HUES64 (cell line): Measurements from ENCODE around the gene PIGC.

Source experiments
- H3K27ac ChIP-seq: 2 replicates; pipeline ENCODE4 v1.7.0; 2013; ENCODE audit warnings: low read depth, low read length, inconsistent platforms
- H3K27me3 ChIP-seq: 2 replicates; pipeline ENCODE4 v1.6.1; 2013; ENCODE audit warnings: mild to moderate bottlenecking, low read length; ENCODE audit not compliant: insufficient read depth
- H3K36me3 ChIP-seq: 2 replicates; pipeline ENCODE4 v1.6.1; 2013; ENCODE audit warnings: mild to moderate bottlenecking, low read length; ENCODE audit not compliant: insufficient read depth
- H3K4me1 ChIP-seq: 2 replicates; pipeline ENCODE4 v1.6.1; 2013; ENCODE audit warnings: mild to moderate bottlenecking, low read length, moderate library complexity; ENCODE audit not compliant: insufficient read depth
- H3K4me3 ChIP-seq: 2 replicates; pipeline ENCODE4 v1.5.1; 2013; ENCODE audit warnings: mild to moderate bottlenecking, low read length, moderate library complexity
- H3K9ac ChIP-seq: 2 replicates; pipeline ENCODE4 v1.6.1; 2013; ENCODE audit warnings: mild to moderate bottlenecking, low read depth, low read length
- H3K9me3 ChIP-seq: 2 replicates; pipeline ENCODE4 v1.6.1; 2013; ENCODE audit warnings: low read depth, low read length; ENCODE audit not compliant: insufficient read depth
- WGBS: fragments of 150-250, 120-280 bp; methylation state at CpG from one replicate; pipeline ENCODE4 v1.1.7; 2013; ENCODE audit warnings: missing lambda C conversion rate; 5-methylcytosine and 5-hydroxymethylcytosine counted together

PIGC gene

GRCh38 chr1:172397633-172398032 is 46.2 kb downstream of the PIGC start:
- no peaks in the 10 kb centered on the region for H3K36me3 ChIP-seq
- H3K27ac ChIP-seq, result no peak overlapping the region
- no peak overlapping the region for H3K4me3 ChIP-seq
- H3K4me1 ChIP-seq, result peaks cover 32% of the 10 kb centered on the region
- no peak overlapping the region for H3K9ac ChIP-seq
- H3K9me3 ChIP-seq, result no peaks in the 10 kb centered on the region
- WGBS, result no CpG with 5 or more reads among the region's 2 CpGs
- H3K27me3 ChIP-seq, result no peaks in the 10 kb centered on the region

- Histone ChIP-seq H3K4me3 (no peak overlapping the region), H3K4me1 (peaks cover 32% of the 10 kb centered on the region), H3K36me3 (no peaks in the 10 kb centered on the region), H3K27ac (no peak overlapping the region), H3K9me3 (no peaks in the 10 kb centered on the region), H3K27me3 (no peaks in the 10 kb centered on the region), H3K9ac (no peak overlapping the region)
- WGBS, result 100% methylated on average over 2 of the region's 3 CpGs
Measured at GRCh38 chr1:172397221-172397620, 46.6 kb downstream of the PIGC start.

DNA sequence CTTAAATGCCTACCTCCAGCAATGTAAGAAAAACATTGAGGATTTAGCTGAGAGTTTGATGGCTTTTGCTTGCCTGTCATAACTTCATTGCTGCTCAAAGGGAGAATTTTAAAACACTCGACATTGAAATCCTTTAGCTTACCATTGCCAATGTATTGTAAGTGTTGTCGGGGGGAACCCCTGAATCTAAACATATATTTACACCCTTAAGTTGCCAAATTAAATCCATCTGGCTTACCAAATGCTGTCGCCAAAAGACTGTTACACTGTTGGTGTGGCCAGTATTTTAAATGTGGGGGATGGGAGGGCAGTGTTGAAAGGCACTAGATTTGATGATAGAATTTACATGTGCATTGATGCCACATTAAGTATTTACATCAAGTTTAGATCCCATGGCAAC is 48.3 kb downstream of the PIGC start:
- Histone ChIP-seq H3K4me1 (peaks cover 43% of the 10 kb centered on the region), H3K36me3 (no peaks in the 10 kb centered on the region), H3K27me3 (no peaks in the 10 kb centered on the region), H3K9me3 (no peaks in the 10 kb centered on the region), H3K9ac (no peak overlapping the region), H3K4me3 (no peak overlapping the region), H3K27ac (no peak overlapping the region)
- 100% methylated on average over 3 of the region's 3 CpGs for WGBS

- Histone ChIP-seq H3K4me3 (no peak overlapping the region), H3K27me3 (no peaks in the 10 kb centered on the region), H3K4me1 (peaks cover 47% of the 10 kb centered on the region), H3K9me3 (no peaks in the 10 kb centered on the region), H3K9ac (no peak overlapping the region), H3K27ac (no peak overlapping the region), H3K36me3 (no peaks in the 10 kb centered on the region)
- WGBS, result 91% methylated on average over 5 of the region's 5 CpGs
Measured at GRCh38 chr1:172394811-172395210, 49.1 kb downstream of the PIGC start.

GRCh38 chr1:172394141-172394751 is 49.6 kb downstream of the PIGC start:
- H3K4me1 ChIP-seq, result peaks cover 44% of the 10 kb centered on the region
- no peak overlapping the region for H3K9ac ChIP-seq
- H3K36me3 ChIP-seq, result no peaks in the 10 kb centered on the region
- WGBS, result 93% methylated on average over 4 of the region's 4 CpGs
- H3K9me3 ChIP-seq, result no peaks in the 10 kb centered on the region
- H3K27me3 ChIP-seq, result no peaks in the 10 kb centered on the region
- H3K27ac ChIP-seq, result no peak overlapping the region
- no peak overlapping the region for H3K4me3 ChIP-seq

DNA sequence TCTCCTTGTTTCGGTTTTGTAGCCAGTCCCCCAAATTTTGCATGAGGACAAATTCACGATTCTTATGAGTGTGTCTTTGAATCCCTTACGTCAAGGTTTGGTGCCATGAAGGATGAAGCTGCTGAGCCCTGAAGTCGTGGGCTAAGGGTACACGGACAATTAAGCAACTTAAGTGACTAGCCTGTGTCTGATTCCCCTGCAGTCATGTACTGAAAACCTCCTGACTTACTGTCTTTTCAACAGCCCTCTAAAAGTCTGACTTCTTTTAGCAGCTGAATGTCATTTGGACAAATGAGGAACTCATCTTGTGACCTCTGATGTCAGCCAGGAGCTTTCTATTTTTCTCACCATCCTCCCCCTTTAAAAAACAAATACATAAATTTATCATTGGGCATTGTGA is 50.5 kb downstream of the PIGC start:
- Histone ChIP-seq H3K9ac (no peak overlapping the region), H3K4me1 (peaks cover 36% of the 10 kb centered on the region), H3K27me3 (no peaks in the 10 kb centered on the region), H3K4me3 (no peak overlapping the region), H3K36me3 (no peaks in the 10 kb centered on the region), H3K9me3 (no peaks in the 10 kb centered on the region), H3K27ac (no peak overlapping the region)
- 95% methylated on average over 5 of the region's 5 CpGs for WGBS

DNA sequence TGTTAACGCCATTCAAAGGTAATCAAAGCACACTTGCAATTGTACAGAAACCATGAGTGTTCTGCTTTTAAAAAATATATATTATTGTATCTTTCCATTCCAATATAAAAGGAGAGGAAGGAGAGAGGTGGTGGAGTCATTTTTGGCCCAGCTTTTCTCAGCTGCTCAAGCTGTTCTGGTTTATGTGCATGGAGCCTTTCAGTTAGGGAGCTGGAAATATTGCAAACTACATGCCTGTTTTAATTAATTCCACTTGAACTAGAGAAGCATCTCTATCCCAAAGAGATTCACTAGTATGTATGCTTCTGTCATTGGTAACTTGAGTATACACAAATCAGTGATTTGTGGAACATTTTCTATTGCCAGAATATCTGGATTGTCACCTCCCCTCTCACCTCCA is 51.9 kb downstream of the PIGC start:
- H3K36me3 ChIP-seq, result no peaks in the 10 kb centered on the region
- H3K9ac ChIP-seq, result no peak overlapping the region
- no peak overlapping the region for H3K4me3 ChIP-seq
- peaks cover 35% of the 10 kb centered on the region for H3K4me1 ChIP-seq
- no peaks in the 10 kb centered on the region for H3K27me3 ChIP-seq
- H3K27ac ChIP-seq, result no peak overlapping the region
- WGBS, result 100% methylated on average over 1 of the region's 1 CpG
- no peaks in the 10 kb centered on the region for H3K9me3 ChIP-seq
